Neural cell (in vitro differentiated cells): Measurements from ENCODE around the gene PPOX. TPM values are rescaled to one million over a fixed set of nuclear protein-coding genes. Genes with fewer than 3 reads are reported as not detected.

ENCODE experiments used
- H2AFZ ChIP-seq: fragments of 200-600, 300-800 bp; sonication (generic), shearing (Covaris generic); 2 replicates; pipeline ENCODE4 v1.6.0; 2014; ENCODE audit warnings: low read depth, mild to moderate bottlenecking, antibody characterized with exemption, low read length, moderate library complexity
- H3F3A ChIP-seq: fragments of 200-600 bp; shearing (Covaris generic); 2 replicates; pipeline ENCODE4 v1.6.1; 2016; ENCODE audit warnings: mild to moderate bottlenecking, moderate library complexity, mixed read lengths, antibody characterized with exemption, low read length; ENCODE audit not compliant: insufficient read depth, poor library complexity, severe bottlenecking
- H3K27ac ChIP-seq: fragments of 200-600, 300-800 bp; sonication (generic), shearing (Covaris generic); 2 replicates; pipeline ENCODE4 v1.5.1; 2014; ENCODE audit warnings: mild to moderate bottlenecking, low read length, moderate library complexity
- H3K27me3 ChIP-seq: fragments of 300-800, 200-600 bp; sonication (generic), shearing (Covaris generic); 2 replicates; pipeline ENCODE4 v1.6.0; 2014; ENCODE audit warnings: mild to moderate bottlenecking, low read depth, low read length, moderate library complexity; ENCODE audit not compliant: insufficient read depth
- H3K36me3 ChIP-seq: fragments of 300-800, 200-600 bp; sonication (generic), shearing (Covaris generic); 2 replicates; pipeline ENCODE4 v1.5.1; 2014; ENCODE audit warnings: mild to moderate bottlenecking, antibody characterized with exemption, low read length, moderate library complexity; ENCODE audit not compliant: insufficient read depth
- H3K4me2 ChIP-seq: fragments of 300-800, 200-600 bp; sonication (generic), shearing (Covaris generic); 2 replicates; pipeline ENCODE4 v1.6.0; 2014; ENCODE audit warnings: mild to moderate bottlenecking, low read length
- H3K4me3 ChIP-seq: fragments of 300-800, 200-600 bp; sonication (generic), shearing (Covaris generic); 2 replicates; pipeline ENCODE4 v1.5.1; 2014; ENCODE audit warnings: mild to moderate bottlenecking, low read length, moderate library complexity
- H3K79me2 ChIP-seq: fragments of 200-600 bp; shearing (Covaris generic); replicated peaks from 2 replicates; pipeline ENCODE4 v1.6.0; 2014; ENCODE audit warnings: mild to moderate bottlenecking, low read length, moderate library complexity; ENCODE audit not compliant: insufficient read depth
- H3K9ac ChIP-seq: fragments of 300-800, 200-600 bp; sonication (generic), shearing (Covaris generic); 2 replicates; pipeline ENCODE4 v1.6.1; 2016; ENCODE audit warnings: mild to moderate bottlenecking, low read length, mixed read lengths
- H3K9me2 ChIP-seq: fragments of 200-600 bp; shearing (Covaris generic); 2 replicates; pipeline ENCODE4 v1.6.1; 2016; ENCODE audit warnings: mild to moderate bottlenecking, low read length, mixed read lengths; ENCODE audit not compliant: insufficient read depth
- H3K9me3 ChIP-seq: fragments of 200-600, 300-800 bp; sonication (generic), shearing (Covaris generic); 2 replicates; pipeline ENCODE4 v1.6.1; 2016; ENCODE audit warnings: mild to moderate bottlenecking, mixed run types, low read length, moderate library complexity, mixed read lengths
- H4K20me1 ChIP-seq: fragments of 200-600 bp; shearing (Covaris generic); 2 replicates; pipeline ENCODE4 v1.6.1; 2016; ENCODE audit warnings: mild to moderate bottlenecking, mixed run types; ENCODE audit not compliant: insufficient read depth
- CTCF ChIP-seq: fragments of 450-650 bp; IDR thresholded peaks from 2 replicates; pipeline ENCODE4 v1.5.1; 2014; ENCODE audit warnings: antibody characterized with exemption, mild to moderate bottlenecking, moderate library complexity; ENCODE audit not compliant: poor library complexity, severe bottlenecking
- EP300 ChIP-seq: fragments of 450-650 bp; conservative IDR thresholded peaks from 2 replicates; pipeline ENCODE4 v1.6.1; 2014; ENCODE audit warnings: antibody characterized with exemption, mild to moderate bottlenecking, moderate library complexity; ENCODE audit not compliant: poor library complexity, severe bottlenecking
- EZH2 ChIP-seq: fragments of 200-600, 300-800 bp; shearing (Covaris generic), sonication (generic); IDR thresholded peaks from 2 replicates; pipeline ENCODE4 v1.6.1; 2014; ENCODE audit warnings: antibody characterized with exemption, low read length, borderline replicate concordance, mild to moderate bottlenecking; ENCODE audit not compliant: insufficient read depth, poor library complexity, severe bottlenecking
- MXI1 ChIP-seq: fragments of 450-650 bp; conservative IDR thresholded peaks from 2 replicates; pipeline ENCODE4 v1.6.1; 2014; ENCODE audit warnings: antibody characterized with exemption, mild to moderate bottlenecking; ENCODE audit not compliant: poor library complexity, severe bottlenecking
- POLR2AphosphoS5 ChIP-seq: IDR thresholded peaks from 2 replicates; pipeline ENCODE4 v1.6.1; 2012
- RAD21 ChIP-seq: fragments of 450-650 bp; conservative IDR thresholded peaks from 2 replicates; pipeline ENCODE4 v1.6.1; 2014; ENCODE audit warnings: antibody characterized with exemption, mild to moderate bottlenecking, moderate library complexity
- REST ChIP-seq: IDR thresholded peaks from 2 replicates; pipeline ENCODE4 v1.6.1; 2012; ENCODE audit warnings: borderline replicate concordance
- SMC3 ChIP-seq: fragments of 450-650 bp; conservative IDR thresholded peaks from 2 replicates; pipeline ENCODE4 v1.6.1; 2014; ENCODE audit warnings: antibody characterized with exemption, mild to moderate bottlenecking, moderate library complexity; ENCODE audit not compliant: poor library complexity
- TAF1 ChIP-seq: IDR thresholded peaks from 2 replicates; pipeline ENCODE4 v1.6.1; 2012; ENCODE audit warnings: low read depth
- polyA plus RNA-seq: library from polyadenylated mRNA; depleted of rRNA; stranded (reverse); fragments of >200 nt; gene quantifications from 2 replicates; pipeline ENCODE4 v1.2.3, GENCODE V29; 2014

Gene PPOX
- polyA plus RNA-seq, 1 donor from 2014 or later, result 93.9 TPM

- peak within 1 kb of the TSS; percentile 90 for H3K27ac ChIP-seq
These were observed 35.8 kb downstream of the PPOX start, which contains the start of gene NDUFS2 for GRCh38 chr1:161201836-161202712. Gene NDUFS2, plus strand, starts transcription at chr1:161202367. Its CDS starts 19 bp downstream, at chr1:161202386.

More at GRCh38 chr1:161201836-161202712, 35.8 kb downstream of the PPOX start, which contains the start of gene NDUFS2:
- peak within 1 kb of the TSS; percentile 91 for H3K9ac ChIP-seq
- peak within 1 kb of the TSS; percentile 80 for H3K4me3 ChIP-seq
- H3K36me3 ChIP-seq, result peaks cover 7% of the 10 kb centered on the region
- TF ChIP-seq EP300, result peak; percentile 44
- TF ChIP-seq RAD21, result peak; percentile 25
- peak; percentile 97 for TF ChIP-seq REST
- TF ChIP-seq TAF1, result peak; percentile 99
- TF ChIP-seq EZH2, result no peak
- TF ChIP-seq CTCF, result peak; percentile 65
- peak; percentile 99 for TF ChIP-seq POLR2AphosphoS5
- peak; percentile 68 for TF ChIP-seq MXI1
- peak; percentile 30 for TF ChIP-seq SMC3
- H3K79me2 ChIP-seq, result peaks cover 22% of the 10 kb centered on the region
- peak within 1 kb of the TSS; percentile 96 for H2AFZ ChIP-seq
- H3K4me2 ChIP-seq, result peak within 1 kb of the TSS; percentile 48
- no peaks in the 10 kb centered on the region for H4K20me1 ChIP-seq
- no peaks in the 10 kb centered on the region for H3K27me3 ChIP-seq
- H3K9me2 ChIP-seq, result no peaks in the 10 kb centered on the region
- no peaks in the 10 kb centered on the region for H3F3A ChIP-seq
- H3K9me3 ChIP-seq, result no peaks in the 10 kb centered on the region
